Measurements from ENCODE around the gene CDK14.

Gene CDK14

GRCh38 chr7:90688810-90689209 lies 92.7 kb downstream of the CDK14 start:
- DNase-seq: no peak

- no peak for DNase-seq
Measured at GRCh38 chr7:90689260-90689659, 93.1 kb downstream of the CDK14 start.

- DNase-seq: no peak
Measured at GRCh38 chr7:90690159-90690858, 94.2 kb downstream of the CDK14 start.

DNA sequence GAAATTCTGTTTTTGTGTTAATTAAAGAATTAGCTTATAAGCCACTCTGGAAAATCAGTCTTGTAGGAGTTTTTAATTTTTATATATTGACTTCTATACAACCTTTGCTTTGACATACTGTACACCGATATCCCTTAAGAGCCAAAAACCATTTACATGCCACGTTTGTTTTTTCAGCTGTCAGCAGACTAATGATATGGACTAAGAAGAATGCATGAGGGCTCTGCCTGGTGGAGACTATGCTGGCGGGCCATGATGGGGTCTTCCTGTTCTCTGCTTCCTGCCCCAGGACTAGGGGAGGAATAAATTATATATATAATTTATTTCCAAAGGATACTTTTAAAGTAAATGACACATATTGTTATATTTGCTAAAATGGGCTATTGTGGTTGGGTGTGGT lies 96.3 kb downstream of the CDK14 start:
- no peak for DNase-seq

- no peak for DNase-seq
Measured at GRCh38 chr7:90692947-90693346, 96.8 kb downstream of the CDK14 start.

- no peak for DNase-seq
Measured at GRCh38 chr7:90693939-90694338, 97.8 kb downstream of the CDK14 start.

DNA sequence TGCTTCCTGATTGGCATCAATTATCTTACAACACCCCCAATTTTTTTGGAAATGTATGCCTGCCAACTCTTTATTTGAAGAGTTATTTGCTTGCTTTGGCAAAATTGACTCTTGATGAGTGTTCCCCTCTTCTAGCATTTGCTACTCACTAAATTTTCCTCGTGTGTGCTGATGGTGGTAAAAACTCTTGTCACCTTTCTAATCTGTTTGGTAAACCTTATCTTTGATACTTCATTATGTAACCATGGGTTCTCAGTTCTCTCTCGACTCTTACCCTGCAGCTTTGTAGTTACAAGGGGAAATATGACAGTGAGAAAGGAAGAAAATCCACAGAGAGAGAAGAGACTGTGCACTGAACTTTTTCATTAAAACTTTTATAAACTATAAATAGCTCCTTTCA lies 102.5 kb downstream of the CDK14 start:
- no peak for DNase-seq

DNA sequence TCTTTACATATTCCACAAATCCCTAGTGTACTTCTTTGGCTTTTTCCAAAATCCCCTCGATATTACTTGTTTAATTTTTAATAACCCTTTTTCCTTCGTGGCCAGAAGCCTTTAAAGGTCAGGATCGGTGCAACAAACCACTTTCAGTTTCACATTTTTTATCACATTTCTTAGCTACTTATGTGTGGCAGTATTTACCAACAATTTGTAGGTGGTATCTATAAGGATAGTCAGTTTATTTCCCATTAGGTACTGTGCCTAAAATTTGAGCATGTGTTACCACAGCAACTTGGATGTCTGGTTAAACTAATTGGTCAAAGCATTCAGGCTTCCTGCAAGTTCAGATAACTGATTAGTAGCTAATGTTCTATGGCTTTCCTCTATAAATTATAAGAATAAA lies 104.9 kb downstream of the CDK14 start:
- no peak for DNase-seq

DNA sequence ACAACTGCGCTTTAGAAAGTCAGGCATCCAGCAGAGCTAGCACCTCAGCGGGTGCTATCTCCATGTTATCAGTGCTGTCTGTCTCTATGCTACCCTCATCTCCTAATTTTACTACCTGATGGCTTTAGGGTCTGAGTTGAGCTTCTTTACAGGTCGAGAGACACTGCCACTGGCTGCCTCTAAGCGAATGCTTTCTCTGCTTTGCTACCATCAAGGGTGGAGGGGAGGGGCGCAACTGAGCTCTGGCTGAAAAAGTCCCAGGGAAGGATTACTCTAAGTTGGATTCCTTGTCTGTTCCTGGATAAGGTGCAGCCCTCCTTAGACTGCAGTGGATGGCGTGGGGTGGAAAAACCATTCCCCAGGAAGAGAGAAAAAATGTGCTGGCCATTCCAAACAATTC lies 105.7 kb downstream of the CDK14 start:
- DNase-seq: no peak

GRCh38 chr7:90705391-90706071 lies 109.4 kb downstream of the CDK14 start:
- DNase-seq: no peak

- no peak for DNase-seq
Measured at GRCh38 chr7:90706072-90706716, 110.1 kb downstream of the CDK14 start.

DNA sequence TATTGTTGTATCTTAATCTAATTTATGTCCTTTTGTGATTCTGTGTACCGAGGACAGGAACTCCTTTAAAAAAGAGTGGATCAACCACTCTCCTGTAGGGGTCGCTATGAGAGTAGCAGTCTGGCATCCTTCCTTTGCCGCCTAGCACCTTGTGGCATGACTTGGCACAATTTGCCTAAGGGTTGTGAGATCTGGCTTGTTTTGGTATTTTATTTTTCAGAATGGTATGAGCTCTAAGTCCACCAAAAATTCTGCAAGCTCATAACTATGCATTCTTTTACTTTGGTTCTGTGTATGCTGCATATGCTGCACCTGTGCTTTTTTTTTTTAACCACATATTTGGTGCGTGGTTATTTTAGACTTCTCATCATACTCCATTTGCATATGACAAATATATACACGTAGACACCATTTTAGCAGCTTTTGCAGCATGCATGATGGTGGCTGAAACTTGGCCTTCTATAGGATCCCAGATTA lies 112.8 kb downstream of the CDK14 start:
- DNase-seq: no peak

DNA sequence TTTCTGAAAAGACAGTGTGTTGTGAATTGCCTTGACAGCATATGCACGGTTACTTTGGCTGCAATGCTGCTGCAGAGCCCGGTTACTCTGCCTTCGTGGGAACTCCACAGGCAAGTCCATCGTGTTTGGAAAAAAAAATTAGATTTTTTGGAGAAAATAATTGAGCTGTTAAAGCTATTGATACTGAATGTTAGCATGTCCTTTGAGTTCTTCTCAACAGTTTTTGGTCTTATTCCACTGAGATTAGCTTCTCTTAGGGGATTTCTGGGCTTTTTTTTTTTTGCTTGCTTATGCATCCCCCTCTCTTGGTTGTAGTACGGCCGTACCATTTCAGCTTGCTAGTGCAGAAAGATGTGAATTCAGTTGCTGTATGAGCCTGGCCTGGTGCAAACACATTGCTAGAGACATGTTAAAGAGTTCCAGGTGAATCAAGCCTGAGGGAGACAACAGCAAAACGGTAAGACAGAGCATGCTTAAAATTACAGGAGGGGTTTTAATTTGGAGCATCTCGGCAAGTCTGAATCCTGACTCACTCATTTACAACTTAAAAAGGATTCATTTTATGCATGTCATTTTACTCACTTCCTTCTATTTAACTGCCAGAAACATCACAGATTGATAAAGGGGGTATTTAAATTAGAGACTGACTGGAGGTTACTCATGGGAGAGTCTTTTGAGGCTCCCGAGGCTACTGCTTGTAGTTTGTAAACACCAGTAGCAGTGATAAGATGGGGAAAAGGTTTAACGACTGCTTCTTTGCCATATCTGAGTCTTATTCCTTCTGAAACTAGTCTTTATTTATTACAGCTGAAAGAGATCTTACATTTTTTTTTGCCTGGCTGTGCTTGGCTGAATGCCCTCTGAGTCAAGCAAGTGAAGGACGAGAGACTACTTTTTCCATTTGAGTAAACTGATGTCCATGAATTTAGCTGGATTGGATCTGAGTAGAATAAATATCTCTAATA lies 113.7 kb downstream of the CDK14 start:
- DNase-seq: no peak

DNA sequence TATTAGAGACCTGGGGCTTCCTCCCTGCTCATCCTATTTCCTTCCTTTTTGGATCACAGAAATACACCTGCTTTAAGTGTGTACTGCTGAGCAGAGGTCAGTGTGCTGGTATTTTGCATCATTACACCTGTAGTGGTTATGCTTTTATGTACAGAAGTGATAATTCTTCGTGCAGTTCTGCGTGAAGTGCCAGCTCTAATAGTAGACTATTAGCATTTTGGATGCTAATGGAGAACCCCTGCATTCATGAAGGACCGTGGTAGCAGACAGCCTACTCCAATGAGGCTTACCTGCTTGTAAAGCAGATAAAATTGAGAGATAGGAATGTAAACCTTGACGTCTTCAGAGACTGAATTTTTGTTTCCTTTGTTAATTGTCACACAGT lies 114.3 kb downstream of the CDK14 start:
- DNase-seq: no peak

- DNase-seq: no peak
Measured at GRCh38 chr7:90713628-90714027, 117.5 kb downstream of the CDK14 start.

DNA sequence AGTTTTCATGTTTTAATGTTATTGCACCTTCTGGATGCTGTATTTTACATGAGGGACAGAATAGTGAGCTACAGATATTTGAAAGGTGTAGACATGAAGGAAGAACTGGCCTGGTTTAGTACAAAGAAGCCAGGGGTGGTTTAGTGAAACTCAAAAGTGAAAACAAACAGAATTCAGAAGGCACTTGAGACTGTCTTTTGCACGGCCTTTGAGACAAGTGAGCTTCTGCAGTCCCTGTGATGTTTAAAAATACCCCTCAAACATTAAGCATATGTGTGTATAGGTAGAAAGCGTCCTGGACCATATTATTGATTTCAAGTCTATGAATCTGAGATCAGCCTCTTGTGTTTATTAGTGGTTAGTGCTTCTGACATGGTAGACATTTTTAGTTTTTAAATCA lies 118.9 kb downstream of the CDK14 start:
- no peak for DNase-seq

DNA sequence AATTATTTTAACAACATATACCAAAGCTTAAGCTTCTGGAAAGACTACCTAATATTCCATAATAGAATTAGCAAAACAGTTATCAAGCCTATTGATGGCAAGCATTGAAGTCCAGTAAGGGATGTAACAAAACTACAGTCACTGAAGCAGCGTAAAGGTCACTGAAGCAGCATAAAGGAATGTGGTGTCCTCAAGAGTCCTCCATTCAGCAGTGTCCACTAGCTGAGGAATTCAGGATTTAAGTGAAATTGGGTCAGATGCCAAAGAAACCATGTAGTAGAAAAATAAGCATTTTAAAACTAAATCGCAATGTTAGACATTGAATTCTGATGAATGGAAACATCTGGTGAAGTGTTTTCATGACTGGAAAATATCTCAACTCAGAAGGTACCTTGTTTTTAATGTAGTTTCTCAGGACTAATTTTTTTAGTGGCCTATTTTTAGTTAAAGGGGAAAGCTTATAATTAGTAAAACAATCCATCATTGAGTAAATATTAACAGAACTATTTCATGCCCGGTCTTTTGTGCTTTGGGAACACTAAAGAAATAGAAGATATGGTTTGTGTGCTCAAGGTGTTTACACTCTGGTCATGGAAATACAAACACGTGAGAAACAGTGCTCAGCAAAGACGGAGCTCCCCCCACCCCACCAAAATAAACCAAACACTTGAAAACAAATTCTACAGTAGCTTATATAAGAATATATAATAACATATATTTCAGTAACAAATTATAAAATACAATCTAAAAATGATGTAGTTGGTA lies 121.4 kb downstream of the CDK14 start:
- DNase-seq: no peak

GRCh38 chr7:90719155-90719554 lies 123.0 kb downstream of the CDK14 start:
- no peak for DNase-seq

DNA sequence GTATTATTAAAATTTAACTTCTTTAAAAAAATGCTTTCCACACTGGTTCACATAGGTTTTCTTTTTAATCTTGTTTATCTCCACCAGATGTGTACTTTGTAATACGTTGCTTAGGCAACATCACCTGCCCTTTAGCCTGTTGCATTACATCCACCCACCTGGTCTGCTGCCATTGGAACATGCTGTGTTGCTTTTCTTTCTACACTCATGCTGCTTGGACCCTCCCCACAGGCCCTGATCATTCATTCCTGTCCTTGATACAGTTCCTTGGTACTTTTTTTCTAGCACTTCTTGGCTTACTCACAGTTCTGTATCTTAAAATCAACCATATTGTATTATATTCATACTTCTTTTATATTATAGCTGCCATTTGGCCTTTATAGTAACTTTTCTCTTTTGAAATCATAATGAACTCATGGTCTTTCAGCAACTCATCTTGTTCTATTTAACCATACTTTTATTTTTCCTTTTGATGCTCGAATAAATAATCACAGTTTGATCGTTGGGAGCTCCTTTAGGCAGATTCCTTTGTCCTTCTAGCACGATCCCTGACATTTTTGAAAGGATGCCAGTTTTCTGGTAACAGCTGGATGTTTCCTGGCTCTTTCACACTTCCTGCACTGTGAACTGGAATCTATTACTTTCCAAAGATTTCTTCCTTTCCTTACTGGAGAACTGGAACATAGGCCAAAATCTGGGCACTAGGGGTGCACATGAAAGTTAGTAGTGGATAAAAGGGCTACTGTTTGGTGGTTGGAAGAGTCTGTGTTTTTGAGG lies 125.1 kb downstream of the CDK14 start:
- no peak for DNase-seq

- DNase-seq: no peak
Measured at GRCh38 chr7:90721869-90722431, 125.8 kb downstream of the CDK14 start.

DNA sequence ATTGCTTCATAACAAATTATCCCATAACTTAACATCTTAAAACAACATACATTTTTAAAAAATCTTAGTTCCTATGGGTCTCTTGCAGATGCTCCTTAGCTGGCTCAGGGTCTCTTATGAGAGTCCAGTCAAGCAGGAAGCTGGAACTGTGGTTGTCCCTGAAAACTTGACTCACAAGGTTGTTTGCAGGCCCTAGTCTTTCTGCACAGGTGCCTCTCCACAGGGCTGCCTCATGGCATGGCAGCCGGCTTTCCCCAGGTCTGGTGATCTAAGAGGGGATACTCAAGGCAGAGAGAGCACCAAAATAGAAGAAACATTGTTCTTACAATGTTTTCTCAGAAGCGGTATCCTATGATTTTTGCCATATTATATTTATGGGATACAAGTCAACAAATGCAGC lies 127.1 kb downstream of the CDK14 start:
- DNase-seq: no peak

Measured in SW 1271 (cell line).